Activated T-cell treated with anti-CD3 and anti-CD28 coated beads, Interleukin-2, amount 50 U/mL, for 72 hours (primary cell): ENCODE data around the gene MCC. TPM values are rescaled to one million over a fixed set of nuclear protein-coding genes. Genes with fewer than 3 reads are reported as not detected.

Experiments
- ATAC-seq, 2 donors: fragments of 150-1000 bp; cut with Tn5 transposase; replicated peaks in 1 of 2; 2 replicates each; pipeline ENCODE4 v1.10.0; 2021; ENCODE audit warnings: moderate library complexity in 2 of 2, mild to moderate bottlenecking in 1 of 2
- DNase-seq, 2 donors: peaks; one replicate each; pipeline ENCODE4 v3.0.0; 2021 to 2022; ENCODE audit warnings: mixed read lengths in 1 of 2
- H3K27ac Mint-ChIP-seq: one replicate; pipeline ENCODE4 v1.8.0; 2022; ENCODE audit warnings: mild to moderate bottlenecking, moderate library complexity, mixed read lengths
- H3K27me3 Mint-ChIP-seq: one replicate; pipeline ENCODE4 v1.8.0; 2022; ENCODE audit warnings: low read depth, mixed read lengths
- H3K36me3 Mint-ChIP-seq, 2 donors: one replicate each; pipeline ENCODE4 v1.8.0; 2022; ENCODE audit warnings: mixed read lengths in 2 of 2, mild to moderate bottlenecking in 1 of 2; ENCODE audit not compliant: insufficient read depth in 2 of 2
- H3K4me1 Mint-ChIP-seq: one replicate; pipeline ENCODE4 v1.8.0; 2022; ENCODE audit warnings: low read depth, mixed read lengths
- H3K4me3 Mint-ChIP-seq, 2 donors: one replicate each; pipeline ENCODE4 v1.8.0; 2022; ENCODE audit warnings: mild to moderate bottlenecking in 2 of 2, mixed read lengths in 2 of 2, moderate library complexity in 2 of 2
- H3K9me3 Mint-ChIP-seq, 2 donors: one replicate each; pipeline ENCODE4 v1.8.0; 2022; ENCODE audit warnings: mixed read lengths in 2 of 2
- total RNA-seq, 2 donors: library from RNA; stranded (reverse); gene quantifications; one replicate each; pipeline ENCODE4 v1.2.3, GENCODE V29; 2022

Gene MCC
- total RNA-seq, 2 donors from 2014 or later: 3.3 to 4.2 TPM

DNA sequence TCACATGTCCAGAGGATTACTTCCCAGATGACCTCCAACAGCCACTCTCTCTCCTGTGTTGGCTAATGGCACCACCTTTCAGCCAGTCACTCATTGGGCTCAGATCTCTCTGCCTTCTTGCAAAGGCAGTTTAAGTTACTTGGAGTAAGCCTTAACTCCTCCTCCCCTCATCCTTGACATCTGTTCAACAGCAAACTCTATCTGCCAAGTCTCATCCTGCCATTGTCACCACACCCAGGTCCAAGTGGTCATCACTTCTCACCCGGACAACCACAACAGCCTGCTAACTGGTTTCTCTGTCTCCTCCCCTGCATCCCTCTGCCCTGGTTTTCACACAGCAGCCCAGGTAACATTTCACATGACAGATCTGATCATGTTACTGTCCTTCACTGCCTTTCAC is 453.2 kb downstream of the MCC start:
- H3K9me3 Mint-ChIP-seq: no peaks in the 10 kb centered on the region
- H3K36me3 Mint-ChIP-seq: no peaks in the 10 kb centered on the region
- H3K4me1 Mint-ChIP-seq: no peaks in the 10 kb centered on the region
- no peak for DNase-seq
- H3K27ac Mint-ChIP-seq: no peak overlapping the region
- no peaks in the 10 kb centered on the region for H3K27me3 Mint-ChIP-seq
- H3K4me3 Mint-ChIP-seq: no peak overlapping the region
- no peak for ATAC-seq

DNA sequence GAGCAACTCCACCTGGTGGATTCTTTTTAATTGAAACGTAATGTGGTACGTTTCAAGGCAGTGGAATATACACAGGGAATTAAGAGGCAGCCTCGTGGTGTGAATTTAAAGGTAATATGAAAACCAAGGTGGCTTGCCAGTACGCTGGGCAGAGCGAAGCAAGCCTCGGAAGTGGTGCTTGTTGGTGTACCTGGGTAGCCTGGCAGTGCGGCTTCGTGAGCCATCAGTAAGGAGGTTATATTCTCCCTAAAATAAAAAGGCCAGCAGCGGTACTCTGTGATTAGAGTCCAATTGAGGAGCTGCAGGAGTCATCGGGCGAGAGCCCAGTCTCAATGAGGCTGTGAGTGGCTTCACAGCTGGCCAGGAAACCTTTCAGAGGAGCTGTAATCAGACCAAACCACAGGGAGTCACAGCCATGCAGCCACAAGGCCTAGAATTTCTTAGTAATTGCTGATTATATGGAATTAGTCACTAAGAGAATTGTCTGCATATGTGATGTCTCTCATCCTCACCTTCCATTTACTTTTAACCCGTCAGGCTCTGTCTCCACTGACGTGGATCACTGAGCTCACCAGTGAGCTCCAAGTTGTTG is 454.0 kb downstream of the MCC start:
- peaks cover 0 to 2% of the 10 kb centered on the region in 2 donors for H3K36me3 Mint-ChIP-seq
- no peaks in the 10 kb centered on the region for H3K27me3 Mint-ChIP-seq
- DNase-seq: no peak
- peak; percentile 38 to 56 for ATAC-seq
- no peaks in the 10 kb centered on the region for H3K9me3 Mint-ChIP-seq
- H3K4me3 Mint-ChIP-seq: no peak overlapping the region
- no peaks in the 10 kb centered on the region for H3K4me1 Mint-ChIP-seq
- H3K27ac Mint-ChIP-seq: no peak overlapping the region

DNA sequence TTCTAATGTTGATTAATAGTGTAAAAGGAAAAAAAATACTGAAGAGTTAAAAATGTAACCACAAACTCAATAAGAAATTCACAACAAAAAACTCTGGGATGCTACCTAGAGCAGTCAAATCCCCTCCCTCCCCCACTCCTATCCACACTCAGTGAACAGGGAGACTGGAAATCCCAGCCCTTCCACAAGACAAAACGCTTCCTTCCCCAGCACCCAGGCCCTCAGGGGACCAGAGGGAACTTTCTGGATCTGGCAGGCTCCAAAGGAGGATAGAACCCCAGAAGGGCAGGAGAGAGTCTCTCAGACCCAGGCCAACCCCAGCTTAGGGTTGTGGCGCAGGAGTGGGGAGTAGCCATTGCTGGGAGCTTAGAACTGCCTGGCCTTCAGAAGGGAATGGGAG is 456.7 kb downstream of the MCC start:
- H3K27ac Mint-ChIP-seq: no peak overlapping the region
- H3K4me3 Mint-ChIP-seq: no peak overlapping the region
- no peaks in the 10 kb centered on the region for H3K27me3 Mint-ChIP-seq
- H3K36me3 Mint-ChIP-seq: peaks cover 0 to 4% of the 10 kb centered on the region in 2 donors
- ATAC-seq (no peak), DNase-seq (no peak)
- H3K4me1 Mint-ChIP-seq: no peaks in the 10 kb centered on the region
- no peaks in the 10 kb centered on the region for H3K9me3 Mint-ChIP-seq

DNA sequence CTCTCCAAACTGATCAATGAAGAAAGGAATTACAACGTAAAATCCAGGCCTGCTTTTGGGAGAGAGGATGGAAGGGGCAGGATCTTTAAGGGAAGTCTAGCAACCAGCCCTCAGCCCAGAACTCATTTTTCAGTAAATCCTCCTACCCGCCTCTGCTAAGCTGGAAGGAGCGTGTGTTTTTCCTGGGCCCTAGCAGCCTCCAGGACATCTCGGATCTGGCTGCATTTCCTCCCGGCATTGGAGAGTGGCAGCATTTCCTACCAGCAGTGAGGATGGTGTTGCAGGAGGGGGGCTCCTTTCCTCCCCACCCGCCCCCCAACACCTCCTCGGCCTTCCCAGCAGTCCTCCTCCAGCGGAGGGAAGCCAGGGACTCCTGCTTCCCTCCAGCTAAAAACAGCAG is 457.1 kb downstream of the MCC start:
- no peak overlapping the region for H3K4me3 Mint-ChIP-seq
- no peaks in the 10 kb centered on the region for H3K4me1 Mint-ChIP-seq
- H3K9me3 Mint-ChIP-seq: no peaks in the 10 kb centered on the region
- ATAC-seq: no peak
- DNase-seq: no peak
- H3K27me3 Mint-ChIP-seq: no peaks in the 10 kb centered on the region
- no peak overlapping the region for H3K27ac Mint-ChIP-seq
- peaks cover 0 to 7% of the 10 kb centered on the region in 2 donors for H3K36me3 Mint-ChIP-seq

DNA sequence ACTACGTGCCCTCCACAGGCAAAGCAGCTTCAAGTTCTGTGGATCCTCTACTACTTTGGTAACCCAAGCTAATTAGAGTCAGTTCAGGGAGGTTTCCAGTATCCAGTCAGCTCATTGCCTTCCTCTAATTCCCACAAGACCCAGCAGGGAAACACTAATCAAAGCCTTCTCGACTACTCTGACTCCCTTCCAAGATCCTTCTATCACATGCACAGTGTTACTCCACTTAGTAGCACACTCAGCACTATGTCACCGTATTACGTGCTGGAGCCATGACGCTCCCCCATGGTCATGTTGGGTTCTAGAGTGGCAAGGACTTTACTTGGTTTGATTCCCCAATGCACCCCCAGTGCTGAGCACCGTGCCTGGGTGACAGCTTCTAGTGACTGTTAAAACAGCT is 458.6 kb downstream of the MCC start:
- Mint-ChIP-seq H3K4me3 (no peak overlapping the region), H3K27me3 (no peaks in the 10 kb centered on the region), H3K36me3 (peaks cover 0 to 9% of the 10 kb centered on the region in 2 donors), H3K9me3 (no peaks in the 10 kb centered on the region), H3K4me1 (no peaks in the 10 kb centered on the region), H3K27ac (no peak overlapping the region)
- no peak for ATAC-seq
- no peak for DNase-seq

DNA sequence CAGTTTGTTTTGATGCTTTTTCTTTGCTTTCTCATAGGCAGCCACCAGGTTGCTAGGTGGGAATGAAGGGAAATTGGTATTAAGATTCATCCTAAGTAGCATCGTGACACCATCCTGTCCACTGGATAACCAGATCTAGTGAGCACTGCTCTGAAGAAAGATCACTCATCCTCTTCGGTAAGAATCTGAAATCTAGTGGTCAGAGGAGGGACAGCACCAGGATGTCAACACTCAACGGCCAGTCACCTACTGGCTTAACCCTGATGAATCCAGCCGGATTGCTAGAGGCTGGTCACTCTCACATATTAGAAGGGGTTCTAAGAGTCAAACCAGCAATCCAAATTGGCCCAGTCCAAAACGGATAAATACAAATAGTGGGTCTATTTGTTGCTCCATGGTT is 460.8 kb downstream of the MCC start:
- H3K4me1 Mint-ChIP-seq: peaks cover 11% of the 10 kb centered on the region
- DNase-seq (no peak), ATAC-seq (no peak)
- no peak overlapping the region for H3K4me3 Mint-ChIP-seq
- peaks cover 0 to 9% of the 10 kb centered on the region in 2 donors for H3K36me3 Mint-ChIP-seq
- no peak overlapping the region for H3K27ac Mint-ChIP-seq
- H3K9me3 Mint-ChIP-seq: no peaks in the 10 kb centered on the region
- H3K27me3 Mint-ChIP-seq: no peaks in the 10 kb centered on the region

DNA sequence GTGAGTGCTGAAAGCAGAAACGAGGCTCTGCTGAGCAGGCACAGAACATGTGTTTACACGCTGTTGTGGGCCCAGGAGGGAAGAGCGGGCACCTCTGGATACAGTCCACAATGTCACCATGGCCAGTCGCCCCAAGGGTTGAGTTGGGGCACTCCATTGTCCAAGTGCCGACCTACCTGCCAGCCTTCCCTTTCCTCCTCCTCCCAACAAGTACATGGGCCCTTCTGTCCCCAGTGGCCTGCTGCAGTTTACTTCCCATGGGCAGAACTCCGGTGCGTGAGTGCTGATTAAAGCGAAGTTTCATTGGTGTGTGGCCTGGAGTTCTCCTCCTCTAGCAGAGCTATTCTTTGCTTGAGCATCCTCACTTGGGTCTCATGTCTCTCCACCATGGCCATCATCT is 461.2 kb downstream of the MCC start:
- ATAC-seq: no peak
- no peaks in the 10 kb centered on the region for H3K27me3 Mint-ChIP-seq
- DNase-seq: no peak
- no peaks in the 10 kb centered on the region for H3K9me3 Mint-ChIP-seq
- H3K4me1 Mint-ChIP-seq: peaks cover 16% of the 10 kb centered on the region
- no peak overlapping the region for H3K27ac Mint-ChIP-seq
- H3K4me3 Mint-ChIP-seq: no peak overlapping the region
- H3K36me3 Mint-ChIP-seq: peaks cover 0 to 11% of the 10 kb centered on the region in 2 donors

DNA sequence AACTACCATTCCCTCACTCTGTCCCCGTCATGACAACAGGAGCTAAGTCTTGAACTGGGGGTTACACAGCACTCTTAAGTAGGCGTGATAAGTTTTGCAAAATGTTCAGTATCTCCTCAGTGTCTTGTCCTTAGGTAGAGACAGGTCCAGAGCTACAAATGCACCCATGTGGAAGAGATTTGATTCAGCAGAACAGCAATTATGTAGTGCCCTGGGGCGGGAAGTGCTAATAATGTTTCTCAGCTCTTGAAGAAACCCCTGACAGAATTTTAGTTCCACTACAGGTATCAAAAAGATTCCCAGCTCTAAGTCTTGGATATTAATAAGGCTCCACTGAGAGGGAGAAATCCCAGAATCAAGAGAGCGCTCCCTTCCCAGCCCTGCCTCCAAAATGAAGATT is 462.0 kb downstream of the MCC start:
- ATAC-seq (no peak), DNase-seq (no peak)
- peaks cover 24% of the 10 kb centered on the region for H3K4me1 Mint-ChIP-seq
- H3K9me3 Mint-ChIP-seq: no peaks in the 10 kb centered on the region
- H3K36me3 Mint-ChIP-seq: peaks cover 0 to 11% of the 10 kb centered on the region in 2 donors
- no peaks in the 10 kb centered on the region for H3K27me3 Mint-ChIP-seq
- no peak overlapping the region for H3K4me3 Mint-ChIP-seq
- H3K27ac Mint-ChIP-seq: no peak overlapping the region

DNA sequence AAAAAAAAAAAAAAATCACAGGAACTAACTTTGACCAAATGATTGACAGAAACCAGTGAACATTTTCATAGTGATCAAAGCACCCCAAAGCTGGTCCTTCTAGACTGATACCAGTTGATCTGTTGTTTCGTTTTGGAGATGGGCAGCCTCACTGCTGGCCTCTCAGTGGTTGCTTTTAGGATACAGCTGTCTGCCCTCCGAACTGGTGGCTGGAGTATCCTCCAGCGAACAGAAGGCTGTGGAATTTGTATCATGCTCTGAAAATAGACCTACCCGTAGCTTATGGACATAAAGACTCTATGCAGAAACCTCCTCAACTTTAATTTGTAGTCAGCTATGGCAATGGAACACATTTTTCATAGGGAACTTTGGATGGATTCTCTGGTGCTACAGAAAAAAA is 462.7 kb downstream of the MCC start:
- no peak overlapping the region for H3K27ac Mint-ChIP-seq
- peaks cover 30% of the 10 kb centered on the region for H3K4me1 Mint-ChIP-seq
- ATAC-seq: no peak
- no peak overlapping the region for H3K4me3 Mint-ChIP-seq
- H3K27me3 Mint-ChIP-seq: no peaks in the 10 kb centered on the region
- H3K36me3 Mint-ChIP-seq: peaks cover 0 to 15% of the 10 kb centered on the region in 2 donors
- DNase-seq: no peak
- no peaks in the 10 kb centered on the region for H3K9me3 Mint-ChIP-seq

DNA sequence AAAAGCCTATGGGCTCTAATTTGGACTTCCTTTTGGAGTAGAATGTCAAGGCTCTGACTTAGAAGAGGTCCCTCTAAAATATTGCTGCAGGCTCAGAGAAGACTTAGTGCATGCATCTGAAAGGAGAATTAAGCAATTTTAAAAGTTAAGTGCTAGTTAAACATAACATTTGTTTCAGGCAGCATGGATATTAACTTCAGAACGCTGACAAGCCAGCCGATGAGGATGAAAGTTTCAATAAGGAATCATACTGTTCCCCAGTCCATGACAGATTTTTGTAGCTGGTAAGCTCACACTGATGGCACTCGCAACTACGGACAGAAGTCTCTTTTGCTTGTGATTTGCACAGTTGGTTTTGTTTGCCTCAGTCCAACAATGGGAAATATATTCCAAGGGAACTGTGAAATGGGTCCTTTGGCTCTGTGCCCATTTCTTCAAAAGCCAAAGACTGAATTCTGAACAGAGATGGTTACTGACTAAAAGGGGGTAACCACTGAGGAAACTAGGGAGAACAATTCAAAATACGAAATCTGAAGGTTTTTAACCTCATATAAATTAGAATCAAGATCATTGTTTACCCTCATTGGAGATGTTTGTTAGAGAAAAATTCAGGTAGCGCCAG is 464.1 kb downstream of the MCC start:
- no peaks in the 10 kb centered on the region for H3K27me3 Mint-ChIP-seq
- H3K27ac Mint-ChIP-seq: peak overlapping the region; percentile 19
- DNase-seq (no peak), ATAC-seq (no peak)
- peaks cover 44% of the 10 kb centered on the region for H3K4me1 Mint-ChIP-seq
- peaks cover 0 to 16% of the 10 kb centered on the region in 2 donors for H3K36me3 Mint-ChIP-seq
- no peak overlapping the region for H3K4me3 Mint-ChIP-seq
- H3K9me3 Mint-ChIP-seq: no peaks in the 10 kb centered on the region

DNA sequence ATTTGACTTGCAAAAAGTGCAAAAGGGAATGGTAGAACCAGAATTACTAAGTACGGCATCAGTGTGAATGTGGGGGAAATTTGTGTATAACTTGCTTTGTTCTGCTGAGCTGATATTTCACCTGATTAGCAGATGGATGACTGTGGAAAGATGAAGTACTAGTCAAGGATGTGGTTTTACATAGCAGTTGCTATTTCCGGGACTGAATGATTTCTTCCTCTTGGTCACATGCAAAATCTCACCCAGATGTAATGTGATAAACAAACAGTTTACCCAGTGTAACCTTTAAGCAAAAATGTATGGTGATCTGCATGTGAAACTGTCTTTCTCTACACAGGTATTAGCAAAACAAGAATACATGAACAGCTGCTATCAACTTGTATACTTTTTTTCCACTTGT is 465.6 kb downstream of the MCC start:
- no peak for DNase-seq
- peak; percentile 55 to 73 for ATAC-seq
- Mint-ChIP-seq H3K36me3 (peaks cover 0 to 16% of the 10 kb centered on the region in 2 donors), H3K27ac (peak overlapping the region; percentile 36), H3K4me3 (peak overlapping the region in 1 of 2 donors; percentile 39), H3K4me1 (peaks cover 59% of the 10 kb centered on the region), H3K9me3 (no peaks in the 10 kb centered on the region), H3K27me3 (no peaks in the 10 kb centered on the region)

DNA sequence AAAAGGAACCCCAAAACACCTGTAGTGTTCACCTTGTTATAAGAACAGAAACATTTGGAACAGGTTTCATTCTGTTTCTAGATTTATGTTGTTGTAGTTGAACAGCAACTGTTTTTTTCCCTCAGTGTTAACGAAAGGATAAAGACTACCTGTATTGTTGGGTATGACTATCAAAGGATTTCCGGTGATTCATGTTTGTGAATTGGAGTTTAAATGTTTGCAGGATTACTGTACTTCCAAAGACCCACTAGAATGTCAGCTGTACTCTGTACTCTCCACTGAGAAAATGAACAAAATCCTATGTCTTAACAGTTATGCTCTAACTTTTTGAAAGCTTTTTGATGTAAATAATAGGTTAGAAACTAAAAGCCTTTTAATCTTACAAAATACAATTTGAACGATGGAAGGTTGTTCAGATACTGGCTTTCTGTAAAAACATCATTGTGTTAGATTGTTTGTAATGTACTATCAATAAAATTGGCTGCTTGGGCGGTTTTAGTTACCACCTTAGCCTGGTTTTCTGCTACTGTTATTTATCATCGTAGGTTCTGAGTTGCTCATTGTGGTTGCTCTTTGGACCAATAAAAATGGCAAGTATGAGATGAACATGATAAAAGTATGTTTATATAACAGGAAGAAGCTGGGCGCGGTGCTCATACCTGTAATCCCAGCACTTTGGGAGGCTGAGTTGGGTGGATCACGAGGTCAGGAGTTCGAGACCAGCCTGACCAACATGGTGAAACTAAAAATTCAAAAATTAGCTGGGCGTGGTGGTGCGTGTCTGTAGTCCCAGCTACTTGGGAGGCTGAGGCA is 467.6 kb downstream of the MCC start:
- DNase-seq: peak; percentile 20 to 48
- H3K27me3 Mint-ChIP-seq: no peaks in the 10 kb centered on the region
- H3K27ac Mint-ChIP-seq: peak overlapping the region; percentile 43
- peak overlapping the region; percentile 35 to 62 for H3K4me3 Mint-ChIP-seq
- H3K4me1 Mint-ChIP-seq: peaks cover 69% of the 10 kb centered on the region
- no peaks in the 10 kb centered on the region for H3K9me3 Mint-ChIP-seq
- peaks cover 0 to 18% of the 10 kb centered on the region in 2 donors for H3K36me3 Mint-ChIP-seq
- peak; percentile 76 to 84 for ATAC-seq

DNA sequence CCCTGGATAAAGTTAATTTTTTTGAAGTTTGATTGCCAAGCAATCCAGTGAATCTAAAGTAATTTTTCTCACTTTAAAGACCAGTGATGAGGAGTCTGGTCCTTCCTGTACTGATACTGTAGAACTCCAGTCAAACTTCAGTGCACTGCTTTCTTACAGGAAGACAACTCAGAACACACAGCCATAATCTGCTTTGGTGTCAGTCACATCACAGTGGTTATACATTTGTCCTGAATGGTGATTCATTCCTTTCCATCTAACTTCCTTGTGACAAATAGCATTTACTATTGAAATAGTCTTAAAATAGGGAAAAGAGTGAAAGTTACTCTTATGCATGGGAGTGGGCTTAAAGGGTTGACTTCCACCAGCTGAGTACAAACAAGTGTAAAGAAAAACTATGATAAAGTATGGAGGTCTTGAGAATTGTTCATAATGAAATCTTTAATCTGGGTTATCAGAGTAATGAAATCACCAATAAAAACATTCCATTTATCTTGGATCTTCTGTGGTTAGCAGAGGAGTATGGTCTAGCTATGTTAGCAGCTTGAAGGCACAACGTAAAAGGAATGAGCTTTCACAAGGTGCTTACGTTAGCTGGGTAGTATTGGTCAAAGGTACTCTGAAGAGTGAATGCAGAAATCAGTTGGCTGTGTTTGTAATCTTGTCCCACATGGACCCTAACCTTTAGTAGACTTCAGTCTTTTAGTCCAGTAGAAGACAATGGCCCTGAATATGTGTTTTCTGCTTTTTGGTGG is 470.2 kb downstream of the MCC start:
- no peaks in the 10 kb centered on the region for H3K27me3 Mint-ChIP-seq
- no peak for DNase-seq
- no peaks in the 10 kb centered on the region for H3K9me3 Mint-ChIP-seq
- no peak overlapping the region for H3K4me3 Mint-ChIP-seq
- H3K27ac Mint-ChIP-seq: no peak overlapping the region
- ATAC-seq: no peak
- H3K36me3 Mint-ChIP-seq: peaks cover 0 to 28% of the 10 kb centered on the region in 2 donors
- peaks cover 64% of the 10 kb centered on the region for H3K4me1 Mint-ChIP-seq
